ENCODE measurements around the gene FAM83E. TPM values are rescaled to one million over a fixed set of nuclear protein-coding genes. Genes with fewer than 3 reads are reported as not detected.

Gene FAM83E
- polyA plus RNA-seq, 1 donor from 2014 or later: 0.73 TPM

DNA sequence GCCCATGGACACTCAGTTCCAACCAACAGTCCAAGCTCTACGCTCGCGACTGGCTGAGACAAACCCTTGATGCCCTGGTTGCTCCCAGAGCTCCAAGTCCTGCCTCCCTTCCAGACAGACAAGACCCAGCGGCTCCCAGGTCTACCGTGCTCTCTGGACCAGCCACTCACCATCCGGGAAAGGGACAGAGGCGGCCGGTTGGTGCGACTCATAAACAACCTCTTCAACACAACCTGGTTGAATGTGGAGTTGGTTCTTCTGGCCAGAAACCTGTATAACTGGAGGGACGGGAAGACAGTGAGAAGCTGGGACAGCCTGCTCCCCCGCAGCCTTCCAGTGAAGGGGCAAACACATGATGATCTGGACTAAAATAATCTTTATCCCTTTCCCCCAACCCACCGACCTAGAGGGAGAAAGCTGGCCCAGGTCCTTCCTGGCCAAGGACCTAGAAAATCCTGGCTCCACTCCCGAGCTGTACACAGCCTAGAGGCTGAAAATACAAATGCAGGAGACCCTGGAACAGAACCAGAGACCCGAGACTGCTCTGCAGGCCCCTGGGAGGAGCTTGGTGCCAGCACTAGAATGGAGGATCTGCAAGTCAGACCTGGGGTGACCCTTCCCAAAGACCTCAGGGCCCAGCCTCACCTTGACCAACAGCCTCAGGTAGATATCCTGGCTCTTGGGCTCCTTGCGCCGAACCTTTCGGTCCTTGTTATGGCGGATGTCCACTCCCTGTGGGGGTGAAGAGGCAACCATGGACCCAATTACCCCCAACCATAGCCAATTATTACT is 2.5 kb upstream of the FAM83E start:
- no peaks in the 10 kb centered on the region for H3K27me3 ChIP-seq (ENCODE audit: insufficient read depth, low read depth, low read length)
- peaks cover 4% of the 10 kb centered on the region for H4K20me1 ChIP-seq (ENCODE audit: insufficient read depth)
- no peak overlapping the region for H2AFZ ChIP-seq (ENCODE audit: low read depth, low read length)
- peaks cover 24% of the 10 kb centered on the region for H3K79me2 ChIP-seq (replicated peaks; ENCODE audit: insufficient read depth, low read length)
- no peaks in the 10 kb centered on the region for H3F3A ChIP-seq (ENCODE audit: insufficient read depth, low read length, poor library complexity, severe bottlenecking)
- no peak for TF ChIP-seq TAF1 (IDR thresholded peaks at IDR 0.05; ENCODE audit: low read depth)
- TF ChIP-seq RAD21 (conservative IDR thresholded peaks at IDR 0.05): no peak
- no peak for TF ChIP-seq EZH2 (IDR thresholded peaks at IDR 0.05; ENCODE audit: borderline replicate concordance, insufficient read depth, low read length, poor library complexity, severe bottlenecking)
- TF ChIP-seq SMC3 (conservative IDR thresholded peaks at IDR 0.05; ENCODE audit: poor library complexity): no peak
- no peak for TF ChIP-seq POLR2AphosphoS5 (IDR thresholded peaks at IDR 0.05)
- TF ChIP-seq MXI1 (conservative IDR thresholded peaks at IDR 0.05; ENCODE audit: poor library complexity, severe bottlenecking): no peak
- TF ChIP-seq CTCF (IDR thresholded peaks at IDR 0.05; ENCODE audit: poor library complexity, severe bottlenecking): no peak
- no peak for TF ChIP-seq EP300 (conservative IDR thresholded peaks at IDR 0.05; ENCODE audit: poor library complexity, severe bottlenecking)
- TF ChIP-seq REST (IDR thresholded peaks at IDR 0.05; ENCODE audit: borderline replicate concordance): no peak
- H3K27ac ChIP-seq (ENCODE audit: low read length): no peak overlapping the region
- H3K9ac ChIP-seq (ENCODE audit: low read length): peak overlapping the region; percentile 88
- H3K9me3 ChIP-seq (ENCODE audit: low read length): no peaks in the 10 kb centered on the region
- no peaks in the 10 kb centered on the region for H3K9me2 ChIP-seq (ENCODE audit: insufficient read depth, low read length)
- H3K4me2 ChIP-seq (ENCODE audit: low read length): peak overlapping the region; percentile 88
- H3K36me3 ChIP-seq (ENCODE audit: insufficient read depth, low read length): peaks cover 3% of the 10 kb centered on the region
- H3K4me3 ChIP-seq (ENCODE audit: low read length): peak overlapping the region; percentile 88

- Histone ChIP-seq H3K9me2 (ENCODE audit: insufficient read depth, low read length) (no peaks in the 10 kb centered on the region), H3F3A (ENCODE audit: insufficient read depth, low read length, poor library complexity, severe bottlenecking) (no peaks in the 10 kb centered on the region), H3K27me3 (ENCODE audit: insufficient read depth, low read depth, low read length) (no peaks in the 10 kb centered on the region), H3K4me3 (ENCODE audit: low read length) (peak overlapping the region; percentile 88), H3K79me2 (replicated peaks; ENCODE audit: insufficient read depth, low read length) (peaks cover 24% of the 10 kb centered on the region), H3K9ac (ENCODE audit: low read length) (peak overlapping the region; percentile 88), H2AFZ (ENCODE audit: low read depth, low read length) (no peak overlapping the region), H3K9me3 (ENCODE audit: low read length) (no peaks in the 10 kb centered on the region), H3K27ac (ENCODE audit: low read length) (no peak overlapping the region), H3K4me2 (ENCODE audit: low read length) (no peak overlapping the region), H3K36me3 (ENCODE audit: insufficient read depth, low read length) (peaks cover 3% of the 10 kb centered on the region), H4K20me1 (ENCODE audit: insufficient read depth) (peaks cover 4% of the 10 kb centered on the region)
- no peak for TF ChIP-seq MXI1 (conservative IDR thresholded peaks at IDR 0.05; ENCODE audit: poor library complexity, severe bottlenecking)
- no peak for TF ChIP-seq RAD21 (conservative IDR thresholded peaks at IDR 0.05)
- TF ChIP-seq TAF1 (IDR thresholded peaks at IDR 0.05; ENCODE audit: low read depth): no peak
- no peak for TF ChIP-seq CTCF (IDR thresholded peaks at IDR 0.05; ENCODE audit: poor library complexity, severe bottlenecking)
- TF ChIP-seq REST (IDR thresholded peaks at IDR 0.05; ENCODE audit: borderline replicate concordance): no peak
- no peak for TF ChIP-seq POLR2AphosphoS5 (IDR thresholded peaks at IDR 0.05)
- no peak for TF ChIP-seq EP300 (conservative IDR thresholded peaks at IDR 0.05; ENCODE audit: poor library complexity, severe bottlenecking)
- TF ChIP-seq SMC3 (conservative IDR thresholded peaks at IDR 0.05; ENCODE audit: poor library complexity): no peak
- no peak for TF ChIP-seq EZH2 (IDR thresholded peaks at IDR 0.05; ENCODE audit: borderline replicate concordance, insufficient read depth, low read length, poor library complexity, severe bottlenecking)
Observed at GRCh38 chr19:48616491-48617056, 1.7 kb upstream of the FAM83E start.

All from neural cell (in vitro differentiated cells).